Measurements from ENCODE around the gene NSL1. TPM values are rescaled to one million over a fixed set of nuclear protein-coding genes. Genes with fewer than 3 reads are reported as not detected.

Gene NSL1
- 19.4 and 28.8 TPM in 2 replicates for total RNA-seq (2014; rRNA removed; shearing (Covaris generic))

- DNase-seq (ENCODE audit: low spot score), result peak; percentile 98
Observed at GRCh38 chr1:212791676-212792395, at the start of gene NSL1, which contains the start of gene TATDN3. NSL1 (minus strand) TSS chr1:212791777; CDS start chr1:212791763, 14 bp downstream. TATDN3 (plus strand) TSS chr1:212791894; CDS start chr1:212791922, 28 bp downstream.

- DNase-seq (ENCODE audit: low spot score), result no peak
Observed at GRCh38 chr1:212838145-212838544, 46.6 kb upstream of the NSL1 start.

- DNase-seq (ENCODE audit: low spot score), result peak; percentile 61
Observed at GRCh38 chr1:212833211-212834207, 41.9 kb upstream of the NSL1 start.

GRCh38 chr1:212828395-212828794 is 36.8 kb upstream of the NSL1 start:
- no peak for DNase-seq (ENCODE audit: low spot score)

GRCh38 chr1:212827831-212828278 is 36.3 kb upstream of the NSL1 start:
- peak; percentile 69 for DNase-seq (ENCODE audit: low spot score)

GRCh38 chr1:212827171-212827776 is 35.7 kb upstream of the NSL1 start:
- DNase-seq (ENCODE audit: low spot score), result no peak

- DNase-seq (ENCODE audit: low spot score), result no peak
Observed at GRCh38 chr1:212825798-212826452, 34.3 kb upstream of the NSL1 start.

GRCh38 chr1:212824201-212824600 is 32.6 kb upstream of the NSL1 start:
- no peak for DNase-seq (ENCODE audit: low spot score)

- no peak for DNase-seq (ENCODE audit: low spot score)
Observed at GRCh38 chr1:212822956-212823355, 31.4 kb upstream of the NSL1 start.

GRCh38 chr1:212820969-212821368 is 29.4 kb upstream of the NSL1 start:
- no peak for DNase-seq (ENCODE audit: low spot score)

- no peak for DNase-seq (ENCODE audit: low spot score)
Observed at GRCh38 chr1:212819726-212820125, 28.1 kb upstream of the NSL1 start.

- DNase-seq (ENCODE audit: low spot score), result peak; percentile 39
Observed at GRCh38 chr1:212816567-212817278, 25.1 kb upstream of the NSL1 start.

- DNase-seq (ENCODE audit: low spot score), result peak; percentile 57
Observed at GRCh38 chr1:212814537-212815334, 23.2 kb upstream of the NSL1 start.

GRCh38 chr1:212805767-212806166 is 14.2 kb upstream of the NSL1 start:
- no peak for DNase-seq (ENCODE audit: low spot score)

GRCh38 chr1:212797681-212798080 is 6.1 kb upstream of the NSL1 start:
- no peak for DNase-seq (ENCODE audit: low spot score)

- no peak for DNase-seq (ENCODE audit: low spot score)
Observed at GRCh38 chr1:212794561-212795014, 3.0 kb upstream of the NSL1 start.

GRCh38 chr1:212792396-212792908 is 875 bp upstream of the NSL1 start:
- no peak for DNase-seq (ENCODE audit: low spot score)

- DNase-seq (ENCODE audit: low spot score), result no peak
Observed at GRCh38 chr1:212791261-212791675, 309 bp downstream of the NSL1 start.

- DNase-seq (ENCODE audit: low spot score), result no peak
Observed at GRCh38 chr1:212785871-212786270, 5.7 kb downstream of the NSL1 start.
